H1 (cell line): ENCODE measurements around the gene AQP7. TPM values are rescaled to one million over a fixed set of nuclear protein-coding genes. Genes with fewer than 3 reads are reported as not detected.

ENCODE experiments used
- MAFK ChIP-seq: IDR thresholded peaks from 2 replicates; pipeline ENCODE4 v1.6.1; 2012; ENCODE audit warnings: low read depth, mild to moderate bottlenecking, improper control_type of control experiment, low read length
- RXRA ChIP-seq: IDR thresholded peaks from 2 replicates; pipeline ENCODE4 v1.6.1; 2011; ENCODE audit warnings: low read depth, mild to moderate bottlenecking, low read length, moderate library complexity; ENCODE audit not compliant: insufficient read depth
- TAF1 ChIP-seq: IDR thresholded peaks from 2 replicates; pipeline ENCODE4 v1.6.1; 2011; ENCODE audit warnings: mild to moderate bottlenecking, low read depth, low read length
- TCF12 ChIP-seq: IDR thresholded peaks from 2 replicates; pipeline ENCODE4 v1.6.1; 2011; ENCODE audit warnings: low read depth, mild to moderate bottlenecking, low read length
- polyA plus RNA-seq, 7 experiments: library from polyadenylated mRNA; depleted of rRNA in 3 of 7; stranded (reverse) in 5 of 7; unstranded in 2 of 7; fragments of >200 nt in 5 of 7; fragments of 200-250 nt in 2 of 7; gene quantifications; 1 replicate in 5 of 7; 2 replicates in 1 of 7; 4 replicates in 1 of 7; pipeline versions ENCODE4 v1.2.1 to v1.2.3, GENCODE V29; 2011 to 2013; ENCODE audit warnings: missing spikeins in 2 of 7, mixed read lengths in 2 of 7
- total RNA-seq: library from RNA; stranded (reverse); fragmentation: NEBNext Ultra II Directional; extraction: Animal tissue kit (Norgen Biotek cat#: 25700); gene quantifications from 2 replicates; pipeline ENCODE4 v1.2.1, GENCODE V29; 2021
- TF ChIP-seq, protein P1 (sequence below): fragments of 300-600 bp; sonication (generic); IDR thresholded peaks from 2 replicates; pipeline ENCODE4 v1.7.1; 2012; ENCODE audit warnings: low read length, moderate library complexity, mild to moderate bottlenecking, inconsistent platforms; ENCODE audit not compliant: insufficient replicate concordance
- TF ChIP-seq, protein P2 (sequence below): IDR thresholded peaks from 2 replicates; pipeline ENCODE4 v1.6.1; 2012; ENCODE audit warnings: low read length, inconsistent platforms
- TF ChIP-seq, protein P3 (sequence below): IDR thresholded peaks from 2 replicates; pipeline ENCODE4 v1.6.1; 2011; ENCODE audit warnings: low read length, improper control_type of control experiment

AQP7 gene
- total and polyA plus RNA-seq, 2 of the 8 experiments (the other 6 are each of a cell fraction or from before 2014, with no cell fraction given) = not detected

DNA sequence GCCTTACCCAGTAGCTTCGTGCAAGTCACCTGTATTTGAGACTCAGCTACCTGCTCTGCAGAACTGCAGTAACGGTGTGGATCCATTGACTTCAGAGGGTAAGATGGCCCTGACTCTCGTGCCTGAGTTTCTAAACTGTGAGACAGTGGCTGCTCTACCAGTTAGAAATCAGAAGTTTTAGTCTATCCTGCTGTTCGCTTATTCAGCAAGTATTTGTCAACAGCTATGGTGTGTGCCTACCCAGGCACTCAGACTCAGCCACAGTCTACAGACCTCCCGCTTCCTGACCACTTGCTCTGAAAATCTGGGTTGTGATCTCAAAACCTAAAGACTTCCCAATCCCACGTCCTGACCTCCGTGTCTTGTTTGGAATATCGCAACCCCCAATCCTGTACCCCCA is 31.5 kb upstream of the AQP7 start (continued):
- TF ChIP-seq, protein P1, sequence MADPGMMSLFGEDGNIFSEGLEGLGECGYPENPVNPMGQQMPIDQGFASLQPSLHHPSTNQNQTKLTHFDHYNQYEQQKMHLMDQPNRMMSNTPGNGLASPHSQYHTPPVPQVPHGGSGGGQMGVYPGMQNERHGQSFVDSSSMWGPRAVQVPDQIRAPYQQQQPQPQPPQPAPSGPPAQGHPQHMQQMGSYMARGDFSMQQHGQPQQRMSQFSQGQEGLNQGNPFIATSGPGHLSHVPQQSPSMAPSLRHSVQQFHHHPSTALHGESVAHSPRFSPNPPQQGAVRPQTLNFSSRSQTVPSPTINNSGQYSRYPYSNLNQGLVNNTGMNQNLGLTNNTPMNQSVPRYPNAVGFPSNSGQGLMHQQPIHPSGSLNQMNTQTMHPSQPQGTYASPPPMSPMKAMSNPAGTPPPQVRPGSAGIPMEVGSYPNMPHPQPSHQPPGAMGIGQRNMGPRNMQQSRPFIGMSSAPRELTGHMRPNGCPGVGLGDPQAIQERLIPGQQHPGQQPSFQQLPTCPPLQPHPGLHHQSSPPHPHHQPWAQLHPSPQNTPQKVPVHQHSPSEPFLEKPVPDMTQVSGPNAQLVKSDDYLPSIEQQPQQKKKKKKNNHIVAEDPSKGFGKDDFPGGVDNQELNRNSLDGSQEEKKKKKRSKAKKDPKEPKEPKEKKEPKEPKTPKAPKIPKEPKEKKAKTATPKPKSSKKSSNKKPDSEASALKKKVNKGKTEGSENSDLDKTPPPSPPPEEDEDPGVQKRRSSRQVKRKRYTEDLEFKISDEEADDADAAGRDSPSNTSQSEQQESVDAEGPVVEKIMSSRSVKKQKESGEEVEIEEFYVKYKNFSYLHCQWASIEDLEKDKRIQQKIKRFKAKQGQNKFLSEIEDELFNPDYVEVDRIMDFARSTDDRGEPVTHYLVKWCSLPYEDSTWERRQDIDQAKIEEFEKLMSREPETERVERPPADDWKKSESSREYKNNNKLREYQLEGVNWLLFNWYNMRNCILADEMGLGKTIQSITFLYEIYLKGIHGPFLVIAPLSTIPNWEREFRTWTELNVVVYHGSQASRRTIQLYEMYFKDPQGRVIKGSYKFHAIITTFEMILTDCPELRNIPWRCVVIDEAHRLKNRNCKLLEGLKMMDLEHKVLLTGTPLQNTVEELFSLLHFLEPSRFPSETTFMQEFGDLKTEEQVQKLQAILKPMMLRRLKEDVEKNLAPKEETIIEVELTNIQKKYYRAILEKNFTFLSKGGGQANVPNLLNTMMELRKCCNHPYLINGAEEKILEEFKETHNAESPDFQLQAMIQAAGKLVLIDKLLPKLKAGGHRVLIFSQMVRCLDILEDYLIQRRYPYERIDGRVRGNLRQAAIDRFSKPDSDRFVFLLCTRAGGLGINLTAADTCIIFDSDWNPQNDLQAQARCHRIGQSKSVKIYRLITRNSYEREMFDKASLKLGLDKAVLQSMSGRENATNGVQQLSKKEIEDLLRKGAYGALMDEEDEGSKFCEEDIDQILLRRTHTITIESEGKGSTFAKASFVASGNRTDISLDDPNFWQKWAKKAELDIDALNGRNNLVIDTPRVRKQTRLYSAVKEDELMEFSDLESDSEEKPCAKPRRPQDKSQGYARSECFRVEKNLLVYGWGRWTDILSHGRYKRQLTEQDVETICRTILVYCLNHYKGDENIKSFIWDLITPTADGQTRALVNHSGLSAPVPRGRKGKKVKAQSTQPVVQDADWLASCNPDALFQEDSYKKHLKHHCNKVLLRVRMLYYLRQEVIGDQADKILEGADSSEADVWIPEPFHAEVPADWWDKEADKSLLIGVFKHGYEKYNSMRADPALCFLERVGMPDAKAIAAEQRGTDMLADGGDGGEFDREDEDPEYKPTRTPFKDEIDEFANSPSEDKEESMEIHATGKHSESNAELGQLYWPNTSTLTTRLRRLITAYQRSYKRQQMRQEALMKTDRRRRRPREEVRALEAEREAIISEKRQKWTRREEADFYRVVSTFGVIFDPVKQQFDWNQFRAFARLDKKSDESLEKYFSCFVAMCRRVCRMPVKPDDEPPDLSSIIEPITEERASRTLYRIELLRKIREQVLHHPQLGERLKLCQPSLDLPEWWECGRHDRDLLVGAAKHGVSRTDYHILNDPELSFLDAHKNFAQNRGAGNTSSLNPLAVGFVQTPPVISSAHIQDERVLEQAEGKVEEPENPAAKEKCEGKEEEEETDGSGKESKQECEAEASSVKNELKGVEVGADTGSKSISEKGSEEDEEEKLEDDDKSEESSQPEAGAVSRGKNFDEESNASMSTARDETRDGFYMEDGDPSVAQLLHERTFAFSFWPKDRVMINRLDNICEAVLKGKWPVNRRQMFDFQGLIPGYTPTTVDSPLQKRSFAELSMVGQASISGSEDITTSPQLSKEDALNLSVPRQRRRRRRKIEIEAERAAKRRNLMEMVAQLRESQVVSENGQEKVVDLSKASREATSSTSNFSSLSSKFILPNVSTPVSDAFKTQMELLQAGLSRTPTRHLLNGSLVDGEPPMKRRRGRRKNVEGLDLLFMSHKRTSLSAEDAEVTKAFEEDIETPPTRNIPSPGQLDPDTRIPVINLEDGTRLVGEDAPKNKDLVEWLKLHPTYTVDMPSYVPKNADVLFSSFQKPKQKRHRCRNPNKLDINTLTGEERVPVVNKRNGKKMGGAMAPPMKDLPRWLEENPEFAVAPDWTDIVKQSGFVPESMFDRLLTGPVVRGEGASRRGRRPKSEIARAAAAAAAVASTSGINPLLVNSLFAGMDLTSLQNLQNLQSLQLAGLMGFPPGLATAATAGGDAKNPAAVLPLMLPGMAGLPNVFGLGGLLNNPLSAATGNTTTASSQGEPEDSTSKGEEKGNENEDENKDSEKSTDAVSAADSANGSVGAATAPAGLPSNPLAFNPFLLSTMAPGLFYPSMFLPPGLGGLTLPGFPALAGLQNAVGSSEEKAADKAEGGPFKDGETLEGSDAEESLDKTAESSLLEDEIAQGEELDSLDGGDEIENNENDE = no peak
- TF ChIP-seq, protein P2, sequence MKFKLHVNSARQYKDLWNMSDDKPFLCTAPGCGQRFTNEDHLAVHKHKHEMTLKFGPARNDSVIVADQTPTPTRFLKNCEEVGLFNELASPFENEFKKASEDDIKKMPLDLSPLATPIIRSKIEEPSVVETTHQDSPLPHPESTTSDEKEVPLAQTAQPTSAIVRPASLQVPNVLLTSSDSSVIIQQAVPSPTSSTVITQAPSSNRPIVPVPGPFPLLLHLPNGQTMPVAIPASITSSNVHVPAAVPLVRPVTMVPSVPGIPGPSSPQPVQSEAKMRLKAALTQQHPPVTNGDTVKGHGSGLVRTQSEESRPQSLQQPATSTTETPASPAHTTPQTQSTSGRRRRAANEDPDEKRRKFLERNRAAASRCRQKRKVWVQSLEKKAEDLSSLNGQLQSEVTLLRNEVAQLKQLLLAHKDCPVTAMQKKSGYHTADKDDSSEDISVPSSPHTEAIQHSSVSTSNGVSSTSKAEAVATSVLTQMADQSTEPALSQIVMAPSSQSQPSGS = no peak
- TF ChIP-seq, protein P3, sequence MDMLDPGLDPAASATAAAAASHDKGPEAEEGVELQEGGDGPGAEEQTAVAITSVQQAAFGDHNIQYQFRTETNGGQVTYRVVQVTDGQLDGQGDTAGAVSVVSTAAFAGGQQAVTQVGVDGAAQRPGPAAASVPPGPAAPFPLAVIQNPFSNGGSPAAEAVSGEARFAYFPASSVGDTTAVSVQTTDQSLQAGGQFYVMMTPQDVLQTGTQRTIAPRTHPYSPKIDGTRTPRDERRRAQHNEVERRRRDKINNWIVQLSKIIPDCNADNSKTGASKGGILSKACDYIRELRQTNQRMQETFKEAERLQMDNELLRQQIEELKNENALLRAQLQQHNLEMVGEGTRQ = no peak
- TF ChIP-seq MAFK = no peak
- TF ChIP-seq TAF1 = no peak
- TF ChIP-seq TCF12 = no peak
- TF ChIP-seq RXRA = no peak
